Panc1 (cell line): ENCODE results near the gene OR5B3. TPM values are rescaled to one million over a fixed set of nuclear protein-coding genes. Genes with fewer than 3 reads are reported as not detected.

Source experiments
- ATAC-seq: fragments of 200-7000 bp; cut with Tn5 transposase; 2 replicates; pipeline ENCODE4 v1.9.1; 2020; ENCODE audit warnings: mild to moderate bottlenecking, moderate library complexity
- BruUV-seq: library from RNA; stranded (reverse); fragments of 400-500 nt; replicated peaks from 2 replicates; lab custom pipeline; 2021; lab: Mats Ljungman, UMichigan
- CTCF ChIA-PET: fragments of 300-600 bp; sonication (Branson Sonifier 250); formaldehyde crosslinking; loops from one replicate; lab custom pipeline; 2022; ENCODE audit warnings: antibody characterized with exemption; lab: Charles Lee
- POLR2A ChIA-PET: fragments of 300-600 bp; sonication (Branson Sonifier 250); formaldehyde crosslinking; loops from one replicate; lab custom pipeline; 2022; ENCODE audit warnings: antibody characterized with exemption; lab: Charles Lee
- DNase-seq: peaks from one replicate; pipeline ENCODE4 v3.0.0-alpha.2; 2010; ENCODE audit warnings: low read depth, low spot score
- H3K27ac ChIP-seq: 2 replicates; pipeline ENCODE4 v1.5.1; 2011; ENCODE audit warnings: mild to moderate bottlenecking, low read length, inconsistent platforms
- H3K27me3 ChIP-seq: fragments of 200-500 bp; sonication (Bioruptor generic); 2 replicates; pipeline ENCODE4 v1.6.0; 2014; ENCODE audit warnings: low read length, inconsistent platforms; ENCODE audit not compliant: control insufficient read depth, insufficient read depth
- H3K36me3 ChIP-seq: fragments of 200-500 bp; sonication (Bioruptor generic); 2 replicates; pipeline ENCODE4 v1.5.1; 2014; ENCODE audit warnings: inconsistent platforms, mild to moderate bottlenecking, low read length, moderate library complexity; ENCODE audit not compliant: control insufficient read depth, insufficient read depth
- H3K4me1 ChIP-seq: 2 replicates; pipeline ENCODE4 v1.5.1; 2011; ENCODE audit warnings: inconsistent platforms, mild to moderate bottlenecking, low read length, moderate library complexity; ENCODE audit not compliant: control insufficient read depth, insufficient read depth
- H3K4me3 ChIP-seq, 2 experiments: 2 replicates each; pipeline ENCODE4 v1.5.1; 2011 to 2012; ENCODE audit warnings: low read depth in 2 of 2, low read length in 2 of 2, mild to moderate bottlenecking in 2 of 2, inconsistent platforms in 1 of 2, moderate library complexity in 1 of 2
- H3K9me3 ChIP-seq: fragments of 200-500 bp; sonication (Bioruptor generic); 2 replicates; pipeline ENCODE4 v1.5.1; 2014; ENCODE audit warnings: low read depth, mild to moderate bottlenecking, inconsistent platforms, low read length, moderate library complexity; ENCODE audit not compliant: control insufficient read depth, insufficient read depth
- CTCF ChIP-seq: fragments of 450-650 bp; IDR thresholded peaks from 2 replicates; pipeline ENCODE4 v1.5.1; 2017; ENCODE audit warnings: mild to moderate bottlenecking
- POLR2AphosphoS5 ChIP-seq: IDR thresholded peaks from 2 replicates; pipeline ENCODE4 v1.6.1; 2012; ENCODE audit warnings: mild to moderate bottlenecking, low read depth, low read length, moderate library complexity
- REST ChIP-seq, 2 experiments: IDR thresholded peaks; 2 replicates each; pipeline ENCODE4 v1.6.1; 2011 to 2012; ENCODE audit warnings: low read depth in 2 of 2, control low read depth in 1 of 2, low read length in 1 of 2, mild to moderate bottlenecking in 1 of 2, moderate library complexity in 1 of 2; ENCODE audit not compliant: insufficient read depth in 1 of 2
- SIN3A ChIP-seq: IDR thresholded peaks from 2 replicates; pipeline ENCODE4 v1.6.1; 2012; ENCODE audit warnings: low read depth, mild to moderate bottlenecking, low read length, moderate library complexity, borderline replicate concordance; ENCODE audit not compliant: insufficient read depth
- TCF7L2 ChIP-seq: IDR thresholded peaks from 2 replicates; pipeline ENCODE4 v1.6.1; 2011; ENCODE audit warnings: mild to moderate bottlenecking, low read depth, low read length, inconsistent platforms
- in situ Hi-C: cut with HindIII; loops from 2 replicates; pipeline ENCODE4 v1.10.0; 2016; ENCODE audit warnings: low sequenced_read_pairs, low pct_unique_long_range_greater_than_20kb
- intact Hi-C: fragments of 100-400 bp; cut with micrococcal nuclease; formaldehyde crosslinking; loops from one replicate; pipeline ENCODE4 v1.10.0; 2022; ENCODE audit not compliant: unreplicated experiment
- total RNA-seq: library from RNA; stranded (reverse); gene quantifications from one replicate; pipeline ENCODE4 v1.2.1, GENCODE V29; 2021; ENCODE audit not compliant: unreplicated experiment

OR5B3 gene
- total RNA-seq, 1 experiment from 2014 or later, result not detected

GRCh38 chr11:58442136-58442535 lies 35.5 kb upstream of the OR5B3 start, which contains the start of gene OR5B12:
Gene OR5B12, minus strand, starts transcription at chr11:58442236. Its CDS starts 2,085 bp downstream, at chr11:58440151.
- TF ChIP-seq TCF7L2, result no peak
- no peak for TF ChIP-seq REST (IDR thresholded peaks at IDR 0.05; ENCODE audit: insufficient read depth in 1 of 2, low read depth in 2 of 2, low read length in 1 of 2)
- TF ChIP-seq SIN3A, result no peak
- no peak for TF ChIP-seq POLR2AphosphoS5
- TF ChIP-seq CTCF, result no peak
- Histone ChIP-seq H3K9me3 (no peaks in the 10 kb centered on the region), H3K27me3 (no peaks in the 10 kb centered on the region), H3K27ac (no peak within 1 kb of the TSS), H3K36me3 (no peaks in the 10 kb centered on the region), H3K4me3 (no peak within 1 kb of the TSS), H3K4me1 (no peaks in the 10 kb centered on the region)
- no peak for ATAC-seq
- in situ Hi-C loops, result no loop called here
- BruUV-seq, result no TSS peak
- intact Hi-C loops, result no loop called here
- ChIA-PET CTCF (no interaction called here), POLR2A (no interaction called here)
- DNase-seq, result no peak

- ChIA-PET CTCF (no interaction called here), POLR2A (no interaction called here)
- BruUV-seq, result no TSS peak
- Histone ChIP-seq H3K36me3 (no peaks in the 10 kb centered on the region), H3K4me3 (no peak overlapping the region), H3K4me1 (no peaks in the 10 kb centered on the region), H3K9me3 (no peaks in the 10 kb centered on the region), H3K27ac (no peak overlapping the region), H3K27me3 (no peaks in the 10 kb centered on the region)
- TF ChIP-seq CTCF (no peak), REST (IDR thresholded peaks at IDR 0.05; ENCODE audit: insufficient read depth in 1 of 2, low read depth in 2 of 2, low read length in 1 of 2) (no peak), TCF7L2 (no peak), SIN3A (no peak), POLR2AphosphoS5 (no peak)
- ATAC-seq (no peak), DNase-seq (no peak)
- in situ Hi-C loops (no loop called here), intact Hi-C loops (no loop called here)
These were observed 31.8 kb upstream of the OR5B3 start for GRCh38 chr11:58438486-58438885.
